ENCODE measurements around the gene COX6B2. TPM values are rescaled to one million over a fixed set of nuclear protein-coding genes. Genes with fewer than 3 reads are reported as not detected.

The COX6B2 gene
- total and polyA plus RNA-seq, 2 of the 8 experiments (the other 6 are each of a cell fraction or from before 2014, with no cell fraction given), result 4.9 to 6.4 TPM

GRCh38 chr19:55385724-55386492, 31.4 kb upstream of the COX6B2 start, which contains the start of gene RPL28 (continued):
- no peak; the same call in 1 of the 2 replicates for TF ChIP-seq NRF1 (IDR thresholded peaks at IDR 0.05; ENCODE audit: low read depth, low read length)
- no peak for TF ChIP-seq SP2 (IDR thresholded peaks at IDR 0.05; ENCODE audit: low read length)
- peak; percentile 98 for TF ChIP-seq TBP (IDR thresholded peaks at IDR 0.05; ENCODE audit: low read depth, low read length)
- peak; percentile 64 for TF ChIP-seq MAX (IDR thresholded peaks at IDR 0.05)
- TF ChIP-seq BRCA1 (IDR thresholded peaks at IDR 0.05; ENCODE audit: low read depth, low read length), result no peak
- no peak for TF ChIP-seq JUN (IDR thresholded peaks at IDR 0.05; ENCODE audit: low read depth, low read length)
- no peak for TF ChIP-seq FOSL1 (IDR thresholded peaks at IDR 0.05; ENCODE audit: insufficient read depth, low read depth, low read length)
- no peak for TF ChIP-seq ATF3 (IDR thresholded peaks at IDR 0.05; ENCODE audit: insufficient read depth, low read depth, low read length)
- TF ChIP-seq CTCF (IDR thresholded peaks at IDR 0.05; ENCODE audit: control extremely low read depth in 1 of 3, insufficient read depth in 1 of 3, low read depth in 1 of 3, low read length in 3 of 3), result no peak
- no peak for TF ChIP-seq CBX8 (IDR thresholded peaks at IDR 0.05; ENCODE audit: borderline replicate concordance, low read depth, low read length)
- TF ChIP-seq EZH2 (IDR thresholded peaks at IDR 0.05; ENCODE audit: low read depth, low read length, severe bottlenecking), result no peak
- no peak for TF ChIP-seq ATF2 (IDR thresholded peaks at IDR 0.05; ENCODE audit: low read length)
- TF ChIP-seq RNF2 (IDR thresholded peaks at IDR 0.05; ENCODE audit: borderline replicate concordance, low read depth, low read length, missing control alignments, poor library complexity, severe bottlenecking), result no peak
- no peak for TF ChIP-seq CHD2 (IDR thresholded peaks at IDR 0.05; ENCODE audit: low read length)
- TF ChIP-seq SIX5 (IDR thresholded peaks at IDR 0.05; ENCODE audit: low read depth, low read length), result no peak
- no peak for TF ChIP-seq TEAD4 (IDR thresholded peaks at IDR 0.05; ENCODE audit: low read depth, low read length)
- TF ChIP-seq ASH2L (IDR thresholded peaks at IDR 0.05; ENCODE audit: low read length), result peak; percentile 23
- peak; percentile 100 for TF ChIP-seq TAF1 (IDR thresholded peaks at IDR 0.05; ENCODE audit: low read depth, low read length)
- TF ChIP-seq SUZ12 (IDR thresholded peaks at IDR 0.05; ENCODE audit: low read length), result no peak
- peak; percentile 100 for TF ChIP-seq POLR2A (IDR thresholded peaks at IDR 0.05; ENCODE audit: control extremely low read depth in 1 of 2, low read depth in 2 of 2, low read length in 2 of 2)

Data from H1 (cell line).